ENCODE results near the gene CREG1.
A peak's percentile ranks its signal among the peaks of the same experiment; 100 is the strongest.

CREG1 gene

GRCh38 chr1:167553136-167554027 lies at the start of gene CREG1:
CREG1 (minus strand) TSS chr1:167553762.
- H3K4me3 ChIP-seq (ENCODE audit: low read length): peak within 1 kb of the TSS; percentile 54
- peak; percentile 97 for DNase-seq (ENCODE audit: low read depth)
- no peak for TF ChIP-seq CTCF (IDR thresholded peaks at IDR 0.05; ENCODE audit: insufficient read depth, low read depth, low read length, missing control alignments)

GRCh38 chr1:167602840-167603239 lies 49.3 kb upstream of the CREG1 start:
- no peak overlapping the region for H3K4me3 ChIP-seq (ENCODE audit: low read length)
- DNase-seq (ENCODE audit: low read depth): no peak
- no peak for TF ChIP-seq CTCF (IDR thresholded peaks at IDR 0.05; ENCODE audit: insufficient read depth, low read depth, low read length, missing control alignments)

GRCh38 chr1:167601442-167602383 lies 48.2 kb upstream of the CREG1 start:
- DNase-seq (ENCODE audit: low read depth): no peak
- H3K4me3 ChIP-seq (ENCODE audit: low read length): no peak overlapping the region
- TF ChIP-seq CTCF (IDR thresholded peaks at IDR 0.05; ENCODE audit: insufficient read depth, low read depth, low read length, missing control alignments): no peak

GRCh38 chr1:167599957-167600581 lies 46.5 kb upstream of the CREG1 start:
- DNase-seq (ENCODE audit: low read depth): peak; percentile 45
- H3K4me3 ChIP-seq (ENCODE audit: low read length): no peak overlapping the region
- TF ChIP-seq CTCF (IDR thresholded peaks at IDR 0.05; ENCODE audit: insufficient read depth, low read depth, low read length, missing control alignments): peak; percentile 59

GRCh38 chr1:167594822-167595221 lies 41.3 kb upstream of the CREG1 start:
- DNase-seq (ENCODE audit: low read depth): no peak
- TF ChIP-seq CTCF (IDR thresholded peaks at IDR 0.05; ENCODE audit: insufficient read depth, low read depth, low read length, missing control alignments): no peak

GRCh38 chr1:167593860-167594259 lies 40.3 kb upstream of the CREG1 start:
- no peak overlapping the region for H3K4me3 ChIP-seq (ENCODE audit: low read length)
- no peak for DNase-seq (ENCODE audit: low read depth)
- TF ChIP-seq CTCF (IDR thresholded peaks at IDR 0.05; ENCODE audit: insufficient read depth, low read depth, low read length, missing control alignments): no peak

More at GRCh38 chr1:167594822-167595221, 41.3 kb upstream of the CREG1 start:
- H3K4me3 ChIP-seq (ENCODE audit: low read length): no peak overlapping the region

All from epithelial cell of esophagus (primary cell).